ENCODE data around the gene TRPM3. TPM values are rescaled to one million over a fixed set of nuclear protein-coding genes. Genes with fewer than 3 reads are reported as not detected.

The TRPM3 gene
- total and polyA plus RNA-seq, 2 of the 8 experiments (the other 6 are each of a cell fraction or from before 2014, with no cell fraction given), result 2.4 to 10.9 TPM

- TF ChIP-seq CTBP2 (IDR thresholded peaks at IDR 0.05; ENCODE audit: borderline replicate concordance, insufficient read depth, insufficient read length, low read length) (no peak), NANOG (IDR thresholded peaks at IDR 0.05; ENCODE audit: insufficient read depth, low read depth, low read length, poor library complexity, severe bottlenecking) (no peak), GTF2F1 (IDR thresholded peaks at IDR 0.05; ENCODE audit: borderline replicate concordance, low read depth, low read length) (no peak), NRF1 (IDR thresholded peaks at IDR 0.05; ENCODE audit: low read depth, low read length) (no peak), TCF12 (IDR thresholded peaks at IDR 0.05; ENCODE audit: low read depth, low read length) (no peak), CBX5 (IDR thresholded peaks at IDR 0.05; ENCODE audit: low read depth, low read length) (no peak), CTCF (IDR thresholded peaks at IDR 0.05; ENCODE audit: control extremely low read depth in 1 of 3, insufficient read depth in 1 of 3, low read depth in 1 of 3, low read length in 3 of 3) (no peak), SUZ12 (IDR thresholded peaks at IDR 0.05; ENCODE audit: low read length) (no peak)
These were observed 587.9 kb downstream of the TRPM3 start (continued) for GRCh38 chr9:70533492-70533891.

Measured in H1 (cell line).